Large intestine (tissue), 3 donors: ENCODE measurements around the gene PARP4. TPM values are rescaled to one million over a fixed set of nuclear protein-coding genes. Genes with fewer than 3 reads are reported as not detected.
"Not testable (repeated sequence)": the region's sequence is repeated elsewhere in the genome, so short reads cannot be mapped to it uniquely, and the experiment has no call there.

Experiments used
- DNase-seq, 2 donors: peaks; one replicate each; pipeline versions ENCODE4 v3.0.0 to v3.0.0-alpha.2; 2013
- H3K27ac ChIP-seq: one replicate; pipeline ENCODE4 v1.5.1; 2013; ENCODE audit warnings: low read length
- H3K27me3 ChIP-seq: 2 replicates; pipeline ENCODE4 v1.6.1; 2013; ENCODE audit warnings: low read length; ENCODE audit not compliant: control insufficient read depth, insufficient read depth
- H3K36me3 ChIP-seq: 2 replicates; pipeline ENCODE4 v1.6.1; 2013; ENCODE audit warnings: low read length; ENCODE audit not compliant: control insufficient read depth, insufficient read depth
- H3K4me1 ChIP-seq: one replicate; pipeline ENCODE4 v1.6.1; 2013; ENCODE audit warnings: low read length; ENCODE audit not compliant: control insufficient read depth, insufficient read depth
- H3K4me3 ChIP-seq: one replicate; pipeline ENCODE4 v1.5.1; 2013; ENCODE audit warnings: low read length
- H3K9me3 ChIP-seq: one replicate; pipeline ENCODE4 v1.6.1; 2013; ENCODE audit warnings: mild to moderate bottlenecking, low read depth, low read length, moderate library complexity; ENCODE audit not compliant: control insufficient read depth
- WGBS: methylation state at CpG from one replicate; pipeline ENCODE4 v1.1.5; 2013; ENCODE audit warnings: low lambda C conversion rate; ENCODE audit not compliant: insufficient coverage; 5-methylcytosine and 5-hydroxymethylcytosine counted together
- polyA plus RNA-seq: library from polyadenylated mRNA; unstranded; fragments of 120-200 nt; gene quantifications from one replicate; pipeline ENCODE4 v1.2.1, GENCODE V29; 2013

PARP4 gene
- polyA plus RNA-seq, 1 donor: 63.3 TPM

DNA sequence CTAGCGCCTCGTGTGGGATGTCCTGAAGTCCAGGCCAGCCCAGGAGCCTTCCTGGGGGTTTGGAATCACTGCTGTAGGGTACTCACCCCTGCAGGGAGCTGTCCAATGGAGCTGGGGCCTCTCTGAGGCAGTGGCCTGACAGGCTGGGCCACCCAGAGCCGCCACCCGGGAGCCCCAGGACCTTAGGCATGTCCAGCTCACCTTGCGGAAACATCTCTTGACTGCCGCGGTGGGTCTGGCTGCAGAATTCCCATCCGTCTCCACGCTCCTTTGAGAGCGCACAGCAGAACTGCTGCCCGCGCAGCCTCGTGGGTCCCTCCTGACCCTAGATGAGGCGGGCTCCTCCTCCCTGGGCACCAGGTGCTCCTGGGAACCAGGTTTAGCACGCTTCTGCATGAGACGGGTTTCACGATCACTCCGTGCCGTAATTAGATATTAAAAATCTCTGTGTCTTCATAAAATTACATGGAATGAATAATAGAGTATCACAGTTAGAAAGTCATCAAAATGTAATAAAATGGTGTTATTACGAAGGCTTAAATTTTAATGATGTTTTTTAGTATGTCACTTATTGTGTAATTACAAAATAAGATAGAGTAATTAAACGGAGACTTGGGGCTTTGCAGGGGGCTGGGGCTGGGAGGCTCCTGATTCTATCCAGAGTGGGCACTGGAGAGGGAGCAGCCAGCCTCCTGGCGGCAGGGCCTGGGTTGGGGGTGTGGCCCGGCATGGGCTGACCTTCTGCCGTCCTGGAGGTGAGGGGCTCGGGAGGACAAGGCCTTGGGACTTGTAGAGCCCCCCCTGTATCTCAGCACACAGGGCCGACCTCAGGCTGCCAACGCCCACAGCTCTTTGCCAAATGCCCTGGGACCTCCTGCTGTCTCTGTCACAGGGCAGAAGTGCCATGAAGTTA is 120.6 kb downstream of the PARP4 start:
- H3K27ac ChIP-seq, DNase-seq, H3K4me3 ChIP-seq, H3K4me1 ChIP-seq, H3K36me3 ChIP-seq, H3K9me3 ChIP-seq, H3K27me3 ChIP-seq: not testable (repeated sequence)
- 95% methylated on average over 4 of the region's 27 CpGs for WGBS

DNA sequence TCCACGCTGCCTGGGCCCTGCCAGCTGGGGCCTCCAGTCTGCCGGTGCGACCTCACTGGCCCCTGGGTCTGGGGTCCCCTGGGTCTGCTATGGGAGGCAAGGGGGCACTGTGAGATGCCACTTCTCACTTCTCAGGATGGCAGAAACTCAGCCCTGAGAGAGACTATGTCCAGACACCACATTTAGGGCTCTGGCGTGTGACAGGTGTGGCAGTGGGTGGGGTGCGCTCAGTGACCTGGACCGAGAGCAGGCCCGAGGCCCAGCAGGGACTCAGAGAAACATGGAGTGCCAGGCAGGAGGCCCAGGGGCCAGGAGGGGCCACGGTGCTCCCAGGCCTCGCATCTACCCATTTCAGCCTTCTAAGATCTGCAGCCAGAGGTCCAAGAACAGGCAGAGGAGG is 121.8 kb downstream of the PARP4 start:
- not testable (repeated sequence) for DNase-seq, H3K4me1 ChIP-seq
- no CpG with 5 or more reads among the region's 9 CpGs for WGBS

DNA sequence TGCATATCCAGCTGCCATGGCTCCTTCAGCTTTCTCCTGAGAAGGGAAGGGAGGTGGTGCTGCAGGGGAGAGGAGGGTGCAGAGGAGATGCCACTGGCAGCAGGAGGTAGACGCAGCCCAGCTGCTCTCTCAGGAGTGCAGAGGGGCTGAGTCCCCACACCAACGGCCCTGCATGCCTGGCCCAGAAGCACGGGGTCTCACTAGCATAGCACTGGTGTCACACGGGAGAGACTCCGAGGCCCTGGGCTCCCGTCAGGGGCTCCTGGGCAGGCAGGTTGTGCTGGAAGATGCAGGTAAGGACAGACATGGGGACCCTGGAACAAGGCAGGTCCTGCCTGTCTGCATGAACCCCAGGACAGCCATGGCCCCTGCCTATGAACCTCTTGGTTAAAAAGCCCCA is 123.1 kb downstream of the PARP4 start:
- no peaks in the 10 kb centered on the region for H3K9me3 ChIP-seq
- H3K27ac ChIP-seq: no peak overlapping the region
- WGBS: no CpG with 5 or more reads among the region's 6 CpGs

More for the DNA sequence above, 121.8 kb downstream of the PARP4 start:
- not testable (repeated sequence) for H3K27ac ChIP-seq, H3K27me3 ChIP-seq, H3K9me3 ChIP-seq, H3K36me3 ChIP-seq, H3K4me3 ChIP-seq

DNA sequence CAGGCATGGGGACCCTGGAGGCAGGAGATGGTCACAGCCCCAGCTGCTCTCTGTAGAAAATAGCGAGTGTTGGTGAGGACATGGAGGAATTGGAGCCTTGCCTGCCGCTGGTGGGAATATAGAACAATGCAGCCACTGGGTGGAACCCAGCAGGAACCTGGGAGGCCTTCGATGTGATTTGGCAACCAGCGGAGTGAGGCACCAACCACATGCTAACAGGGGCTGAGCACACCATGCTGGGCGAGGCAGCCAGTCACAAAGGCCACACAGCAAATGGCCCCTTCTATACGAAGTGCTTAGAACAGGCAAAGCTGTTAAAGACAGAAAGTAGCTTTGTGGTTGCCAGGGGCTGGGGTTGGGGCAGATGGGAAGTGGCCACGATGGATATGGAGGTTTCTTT is 123.8 kb downstream of the PARP4 start:
- DNase-seq: not testable (repeated sequence)
- 80% methylated on average over 1 of the region's 7 CpGs for WGBS

More for the DNA sequence above, 123.1 kb downstream of the PARP4 start:
- no peak for DNase-seq
- Histone ChIP-seq H3K4me1 (no peaks in the 10 kb centered on the region), H3K4me3 (no peak overlapping the region), H3K27me3 (no peaks in the 10 kb centered on the region), H3K36me3 (no peaks in the 10 kb centered on the region)

DNA sequence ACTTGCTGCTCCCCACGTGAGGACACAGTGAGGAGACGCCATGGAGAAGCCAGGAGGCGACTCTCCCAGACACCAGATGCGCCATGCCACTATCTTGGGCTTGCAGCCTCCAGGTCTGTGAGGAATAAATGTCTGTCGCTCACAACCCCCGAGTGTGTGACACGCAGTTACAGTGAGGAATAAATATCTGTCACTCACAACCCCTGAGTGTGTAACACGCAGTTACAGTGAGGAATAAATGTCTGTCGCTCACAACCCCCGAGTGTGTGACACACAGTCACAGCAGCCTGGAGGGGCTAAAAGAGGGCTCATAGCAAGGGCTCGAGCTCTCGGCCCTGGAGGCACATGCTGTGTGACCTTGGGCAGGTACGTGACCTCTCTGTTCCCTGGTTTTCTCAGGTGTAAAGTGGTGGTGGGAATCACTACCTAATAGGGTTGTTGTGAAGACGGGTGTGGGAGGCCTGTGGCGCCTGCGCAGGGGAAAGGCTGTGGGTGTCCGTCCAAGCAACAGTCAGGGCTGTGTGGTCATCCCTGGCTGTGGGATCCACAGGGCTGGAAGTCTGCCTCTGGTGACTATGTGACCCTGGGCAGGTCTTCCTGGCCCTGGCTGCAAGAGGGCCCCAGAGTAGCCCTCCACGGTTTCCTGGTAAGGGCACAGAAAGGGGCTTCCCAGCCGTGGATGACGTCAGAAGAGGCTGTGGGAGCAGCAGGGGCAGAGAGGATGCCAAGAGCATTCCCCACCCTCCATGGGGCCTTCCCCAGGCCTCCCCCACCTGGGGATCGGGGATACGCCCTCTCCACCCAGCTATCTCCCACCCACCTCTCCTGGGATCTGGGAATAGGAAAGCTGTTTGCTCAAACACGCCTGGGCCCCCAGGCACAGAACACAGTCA is 125.5 kb downstream of the PARP4 start:
- H3K27ac ChIP-seq: no peak overlapping the region
- WGBS: 100% methylated on average over 1 of the region's 23 CpGs
- H3K9me3 ChIP-seq: no peaks in the 10 kb centered on the region
- DNase-seq: no peak
- no peaks in the 10 kb centered on the region for H3K4me1 ChIP-seq
- H3K4me3 ChIP-seq: no peak overlapping the region
- no peaks in the 10 kb centered on the region for H3K36me3 ChIP-seq
- H3K27me3 ChIP-seq: no peaks in the 10 kb centered on the region

More for the DNA sequence above, 123.8 kb downstream of the PARP4 start:
- H3K4me1 ChIP-seq, H3K27ac ChIP-seq, H3K27me3 ChIP-seq, H3K36me3 ChIP-seq, H3K9me3 ChIP-seq, H3K4me3 ChIP-seq: not testable (repeated sequence)

DNA sequence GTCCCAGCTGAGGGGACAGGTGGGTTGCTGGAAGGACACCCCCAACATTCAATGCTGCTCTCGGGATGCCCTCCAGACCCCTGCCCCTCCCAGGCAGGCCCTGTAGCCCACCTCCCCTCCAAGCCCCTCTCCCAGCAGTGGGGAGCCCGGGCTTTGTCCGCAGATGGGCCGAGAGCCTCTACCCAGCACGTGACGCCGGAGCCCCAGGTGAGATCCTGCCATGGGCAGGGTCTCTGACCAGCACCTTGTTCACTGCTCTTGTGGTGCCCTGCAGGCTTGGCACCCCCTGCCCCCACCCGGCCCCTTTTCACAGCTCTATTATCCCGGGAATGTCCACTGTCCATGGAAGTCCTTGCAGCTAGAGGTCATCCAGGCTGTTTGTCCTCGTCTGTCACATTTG is 126.7 kb downstream of the PARP4 start:
- Histone ChIP-seq H3K4me1 (no peaks in the 10 kb centered on the region), H3K36me3 (no peaks in the 10 kb centered on the region), H3K9me3 (no peaks in the 10 kb centered on the region), H3K27ac (no peak overlapping the region), H3K4me3 (no peak overlapping the region), H3K27me3 (no peaks in the 10 kb centered on the region)
- no peak for DNase-seq
- no CpG with 5 or more reads among the region's 10 CpGs for WGBS

DNA sequence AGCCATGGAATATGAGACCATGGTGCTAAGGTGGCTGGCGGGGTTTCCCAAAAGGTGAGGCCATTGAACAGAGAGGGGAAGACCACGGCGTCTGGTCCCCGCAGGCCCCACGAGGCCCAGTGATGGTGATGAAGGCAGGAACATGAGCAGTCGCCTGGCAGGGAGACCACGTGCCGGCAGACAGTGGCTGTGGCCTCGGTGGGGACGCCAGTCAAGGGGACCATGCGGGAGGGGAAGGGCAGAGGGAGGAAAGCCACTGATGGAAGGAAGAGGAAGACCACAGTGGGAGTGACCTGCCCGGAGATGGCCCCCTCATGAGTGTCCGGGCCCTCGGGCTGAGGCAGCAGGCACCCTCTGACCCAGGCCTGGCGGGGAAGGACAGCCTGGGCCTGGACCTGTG is 127.6 kb downstream of the PARP4 start:
- not testable (repeated sequence) for H3K9me3 ChIP-seq, H3K27ac ChIP-seq, H3K4me3 ChIP-seq, DNase-seq, H3K4me1 ChIP-seq, H3K36me3 ChIP-seq, H3K27me3 ChIP-seq
- no CpG with 5 or more reads among the region's 15 CpGs for WGBS

DNA sequence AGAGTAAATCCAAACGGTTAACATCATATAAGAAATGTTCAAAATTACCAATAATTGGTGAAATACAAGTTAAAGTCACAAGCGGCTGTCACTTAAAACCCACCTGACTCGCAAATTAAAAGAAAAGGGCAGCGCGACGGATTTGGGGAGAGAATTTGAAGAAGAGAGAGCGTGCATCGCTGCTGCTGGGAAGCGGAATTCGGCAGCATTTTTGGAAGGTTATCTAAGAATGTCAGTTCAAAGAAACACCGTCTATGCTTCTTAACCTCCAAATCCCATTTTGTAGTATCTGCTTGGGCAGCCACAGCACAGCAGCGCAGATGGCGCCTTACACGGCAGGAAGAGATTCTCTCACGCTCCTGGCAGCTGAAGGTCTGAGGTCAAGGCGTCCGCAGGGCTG is 128.5 kb downstream of the PARP4 start:
- not testable (repeated sequence) for H3K4me1 ChIP-seq, H3K4me3 ChIP-seq, DNase-seq, H3K27me3 ChIP-seq, H3K36me3 ChIP-seq, H3K9me3 ChIP-seq, H3K27ac ChIP-seq
- 96% methylated on average over 9 of the region's 17 CpGs for WGBS

DNA sequence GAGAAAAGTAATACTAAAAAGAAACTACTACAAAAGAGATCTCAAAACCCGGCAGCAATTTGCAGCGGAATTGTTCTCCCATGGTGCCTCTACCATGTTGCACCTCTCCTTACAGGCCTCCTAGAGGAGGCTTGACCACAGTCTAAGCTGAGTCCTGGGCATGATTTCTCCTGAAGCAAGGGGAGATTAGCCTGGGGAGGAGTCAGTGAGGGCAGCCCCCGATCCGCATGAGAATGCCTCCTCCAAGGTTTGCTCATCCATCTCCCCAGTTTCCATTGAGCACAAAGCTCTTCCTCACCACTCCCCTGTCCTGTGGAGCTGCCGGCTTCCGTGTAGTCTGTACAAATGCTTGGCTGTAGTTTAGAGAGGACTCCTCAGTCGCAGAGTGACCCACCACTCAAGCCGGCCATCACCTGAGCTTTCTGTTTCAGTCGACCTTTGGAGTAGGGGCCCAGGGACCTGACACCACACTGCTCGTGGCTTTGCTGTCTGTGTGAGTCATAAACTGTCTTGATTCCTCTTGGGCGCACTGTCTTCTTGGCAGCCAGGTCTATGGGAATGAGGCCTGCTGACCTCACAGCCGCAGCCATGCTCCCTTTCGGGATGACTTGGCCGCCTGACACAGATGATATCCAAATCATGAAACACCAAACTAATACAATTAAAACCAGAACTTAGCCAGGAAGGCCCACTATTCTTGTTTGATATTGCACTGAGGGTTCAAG is 130.9 kb downstream of the PARP4 start:
- Histone ChIP-seq H3K27me3 (no peaks in the 10 kb centered on the region), H3K4me3 (no peak overlapping the region), H3K27ac (no peak overlapping the region), H3K36me3 (no peaks in the 10 kb centered on the region), H3K9me3 (no peaks in the 10 kb centered on the region), H3K4me1 (no peaks in the 10 kb centered on the region)
- 60% methylated on average over 1 of the region's 14 CpGs for WGBS
- peak in 1 of 2 donors; percentile 23 for DNase-seq

DNA sequence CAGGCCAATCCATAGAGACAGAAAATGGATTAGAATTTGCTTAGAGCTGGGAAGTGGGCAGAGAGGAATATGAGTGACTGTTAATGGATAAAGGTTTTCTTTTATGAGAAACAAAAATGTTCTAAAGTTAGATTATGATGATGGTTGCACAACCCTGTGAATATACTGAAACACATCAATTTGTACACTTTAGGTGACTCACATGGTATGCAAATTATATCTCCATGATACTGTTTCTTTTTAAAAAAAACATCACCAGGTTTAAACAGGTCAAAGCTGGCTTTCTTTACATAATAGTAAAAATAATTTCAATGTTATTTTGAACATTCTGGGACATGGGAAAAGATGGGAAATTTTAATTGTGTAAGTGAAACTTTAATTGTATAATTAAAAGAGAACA is 131.7 kb downstream of the PARP4 start:
- not testable (repeated sequence) for H3K27ac ChIP-seq, H3K27me3 ChIP-seq, H3K4me3 ChIP-seq, H3K36me3 ChIP-seq, H3K4me1 ChIP-seq, H3K9me3 ChIP-seq, DNase-seq
